ENCODE results near the gene NOX1.

Gene NOX1

GRCh38 chrX:100831219-100831946 is 42.8 kb downstream of the NOX1 start:
- no peak overlapping the region for H2AK5ac ChIP-seq (ENCODE audit: low read length)
- H3K4me1 ChIP-seq (ENCODE audit: control insufficient read depth in 1 of 2, insufficient read depth in 2 of 2, low read length in 2 of 2): no peaks in the 10 kb centered on the region
- no peak overlapping the region for H4K8ac ChIP-seq (ENCODE audit: low read depth, low read length)
- no peaks in the 10 kb centered on the region for H3K79me2 ChIP-seq (ENCODE audit: control insufficient read depth, insufficient read depth, low read length, poor library complexity)
- no peak overlapping the region for H2BK120ac ChIP-seq (ENCODE audit: insufficient read depth, low read length, poor library complexity)
- no peaks in the 10 kb centered on the region for H3K9me3 ChIP-seq (ENCODE audit: insufficient read depth, low read depth, low read length)
- H2BK5ac ChIP-seq (ENCODE audit: low read depth, low read length, poor library complexity): no peak overlapping the region
- H4K12ac ChIP-seq (ENCODE audit: low read depth, low read length): no peak overlapping the region
- no peak overlapping the region for H2AFZ ChIP-seq (ENCODE audit: insufficient read depth, low read length, poor library complexity)
- H3K4ac ChIP-seq (ENCODE audit: low read depth, low read length): no peak overlapping the region
- H3K27ac ChIP-seq (ENCODE audit: low read depth, low read length): no peak overlapping the region
- H3K9ac ChIP-seq (ENCODE audit: low read length): no peak overlapping the region
- DNase-seq: no peak
- H3K79me1 ChIP-seq (ENCODE audit: low read length): no peaks in the 10 kb centered on the region
- H3K4me3 ChIP-seq (ENCODE audit: low read depth, low read length): no peak overlapping the region
- no peak overlapping the region for H3K14ac ChIP-seq (ENCODE audit: low read length)
- no peak overlapping the region for H3K23ac ChIP-seq (ENCODE audit: low read length)
- H3K27me3 ChIP-seq (ENCODE audit: insufficient read depth, low read length): no peaks in the 10 kb centered on the region
- no CpG with 5 or more reads among the region's 9 CpGs for WGBS (ENCODE audit: extremely low coverage, insufficient coverage, insufficient read length)
- H3K18ac ChIP-seq (ENCODE audit: low read length): no peak overlapping the region
- no peak overlapping the region for H3K4me2 ChIP-seq (ENCODE audit: low read length)
- peaks cover 12 to 17% of the 10 kb centered on the region in 2 experiments for H3K36me3 ChIP-seq (ENCODE audit: control insufficient read depth in 1 of 2, insufficient read depth in 2 of 2, low read length in 2 of 2)
- no peak overlapping the region for H2BK12ac ChIP-seq (ENCODE audit: low read length)
- H4K91ac ChIP-seq (ENCODE audit: low read depth, low read length): no peak overlapping the region

GRCh38 chrX:100830547-100830946 is 43.6 kb downstream of the NOX1 start:
- no peak overlapping the region for H3K4me2 ChIP-seq (ENCODE audit: low read length)
- H3K4me3 ChIP-seq (ENCODE audit: low read depth, low read length): no peak overlapping the region
- H3K14ac ChIP-seq (ENCODE audit: low read length): no peak overlapping the region
- no peak overlapping the region for H4K12ac ChIP-seq (ENCODE audit: low read depth, low read length)
- H2BK5ac ChIP-seq (ENCODE audit: low read depth, low read length, poor library complexity): no peak overlapping the region
- no peak overlapping the region for H3K9ac ChIP-seq (ENCODE audit: low read length)
- H3K79me2 ChIP-seq (ENCODE audit: control insufficient read depth, insufficient read depth, low read length, poor library complexity): no peaks in the 10 kb centered on the region
- H4K8ac ChIP-seq (ENCODE audit: low read depth, low read length): no peak overlapping the region
- no peak overlapping the region for H2BK12ac ChIP-seq (ENCODE audit: low read length)
- H3K18ac ChIP-seq (ENCODE audit: low read length): no peak overlapping the region
- peaks cover 12 to 17% of the 10 kb centered on the region in 2 experiments for H3K36me3 ChIP-seq (ENCODE audit: control insufficient read depth in 1 of 2, insufficient read depth in 2 of 2, low read length in 2 of 2)
- no peaks in the 10 kb centered on the region for H3K79me1 ChIP-seq (ENCODE audit: low read length)
- WGBS (ENCODE audit: extremely low coverage, insufficient coverage, insufficient read length): no CpG with 5 or more reads among the region's 9 CpGs
- H4K91ac ChIP-seq (ENCODE audit: low read depth, low read length): no peak overlapping the region
- no peak overlapping the region for H3K23ac ChIP-seq (ENCODE audit: low read length)
- no peaks in the 10 kb centered on the region for H3K9me3 ChIP-seq (ENCODE audit: insufficient read depth, low read depth, low read length)
- no peak overlapping the region for H2AFZ ChIP-seq (ENCODE audit: insufficient read depth, low read length, poor library complexity)
- H3K4ac ChIP-seq (ENCODE audit: low read depth, low read length): no peak overlapping the region
- no peak overlapping the region for H2BK120ac ChIP-seq (ENCODE audit: insufficient read depth, low read length, poor library complexity)
- no peaks in the 10 kb centered on the region for H3K4me1 ChIP-seq (ENCODE audit: control insufficient read depth in 1 of 2, insufficient read depth in 2 of 2, low read length in 2 of 2)
- no peak overlapping the region for H2AK5ac ChIP-seq (ENCODE audit: low read length)
- no peak overlapping the region for H3K27ac ChIP-seq (ENCODE audit: low read depth, low read length)
- DNase-seq: no peak
- no peaks in the 10 kb centered on the region for H3K27me3 ChIP-seq (ENCODE audit: insufficient read depth, low read length)

- DNase-seq: no peak
- Histone ChIP-seq H3K4me1 (ENCODE audit: control insufficient read depth in 1 of 2, insufficient read depth in 2 of 2, low read length in 2 of 2) (no peaks in the 10 kb centered on the region), H3K18ac (ENCODE audit: low read length) (no peak overlapping the region), H2AK5ac (ENCODE audit: low read length) (no peak overlapping the region), H3K4ac (ENCODE audit: low read depth, low read length) (no peak overlapping the region), H3K27ac (ENCODE audit: low read depth, low read length) (no peak overlapping the region), H3K4me3 (ENCODE audit: low read depth, low read length) (no peak overlapping the region), H2BK5ac (ENCODE audit: low read depth, low read length, poor library complexity) (no peak overlapping the region), H3K14ac (ENCODE audit: low read length) (no peak overlapping the region), H2BK12ac (ENCODE audit: low read length) (no peak overlapping the region), H3K9me3 (ENCODE audit: insufficient read depth, low read depth, low read length) (no peaks in the 10 kb centered on the region), H3K27me3 (ENCODE audit: insufficient read depth, low read length) (no peaks in the 10 kb centered on the region), H3K79me2 (ENCODE audit: control insufficient read depth, insufficient read depth, low read length, poor library complexity) (no peaks in the 10 kb centered on the region), H4K91ac (ENCODE audit: low read depth, low read length) (no peak overlapping the region), H3K23ac (ENCODE audit: low read length) (no peak overlapping the region), H2AFZ (ENCODE audit: insufficient read depth, low read length, poor library complexity) (no peak overlapping the region), H4K12ac (ENCODE audit: low read depth, low read length) (no peak overlapping the region), H3K79me1 (ENCODE audit: low read length) (no peaks in the 10 kb centered on the region), H2BK120ac (ENCODE audit: insufficient read depth, low read length, poor library complexity) (no peak overlapping the region), H3K9ac (ENCODE audit: low read length) (no peak overlapping the region), H4K8ac (ENCODE audit: low read depth, low read length) (no peak overlapping the region), H3K36me3 (ENCODE audit: control insufficient read depth in 1 of 2, insufficient read depth in 2 of 2, low read length in 2 of 2) (peaks cover 11 to 17% of the 10 kb centered on the region in 2 experiments), H3K4me2 (ENCODE audit: low read length) (no peak overlapping the region)
- no CpG with 5 or more reads among the region's 5 CpGs for WGBS (ENCODE audit: extremely low coverage, insufficient coverage, insufficient read length)
These were observed 44.0 kb downstream of the NOX1 start for GRCh38 chrX:100830143-100830542.

GRCh38 chrX:100829730-100830129 is 44.4 kb downstream of the NOX1 start:
- no CpG with 5 or more reads among the region's 2 CpGs for WGBS (ENCODE audit: extremely low coverage, insufficient coverage, insufficient read length)

More at GRCh38 chrX:100829730-100830129, 44.4 kb downstream of the NOX1 start:
- Histone ChIP-seq H3K4me1 (ENCODE audit: control insufficient read depth in 1 of 2, insufficient read depth in 2 of 2, low read length in 2 of 2) (no peaks in the 10 kb centered on the region), H3K23ac (ENCODE audit: low read length) (no peak overlapping the region), H2BK12ac (ENCODE audit: low read length) (no peak overlapping the region), H2BK5ac (ENCODE audit: low read depth, low read length, poor library complexity) (no peak overlapping the region), H3K79me1 (ENCODE audit: low read length) (no peaks in the 10 kb centered on the region), H3K4me2 (ENCODE audit: low read length) (no peak overlapping the region), H3K36me3 (ENCODE audit: control insufficient read depth in 1 of 2, insufficient read depth in 2 of 2, low read length in 2 of 2) (peaks cover 9 to 17% of the 10 kb centered on the region in 2 experiments), H3K18ac (ENCODE audit: low read length) (no peak overlapping the region), H4K12ac (ENCODE audit: low read depth, low read length) (no peak overlapping the region), H3K27ac (ENCODE audit: low read depth, low read length) (no peak overlapping the region), H3K14ac (ENCODE audit: low read length) (no peak overlapping the region), H2AFZ (ENCODE audit: insufficient read depth, low read length, poor library complexity) (no peak overlapping the region), H2BK120ac (ENCODE audit: insufficient read depth, low read length, poor library complexity) (no peak overlapping the region), H3K27me3 (ENCODE audit: insufficient read depth, low read length) (no peaks in the 10 kb centered on the region), H3K9me3 (ENCODE audit: insufficient read depth, low read depth, low read length) (no peaks in the 10 kb centered on the region), H4K8ac (ENCODE audit: low read depth, low read length) (no peak overlapping the region), H3K9ac (ENCODE audit: low read length) (no peak overlapping the region), H4K91ac (ENCODE audit: low read depth, low read length) (no peak overlapping the region), H3K4ac (ENCODE audit: low read depth, low read length) (no peak overlapping the region), H2AK5ac (ENCODE audit: low read length) (no peak overlapping the region), H3K4me3 (ENCODE audit: low read depth, low read length) (no peak overlapping the region), H3K79me2 (ENCODE audit: control insufficient read depth, insufficient read depth, low read length, poor library complexity) (no peaks in the 10 kb centered on the region)
- DNase-seq: peak in 1 of 2 donors; percentile 21

Measured in trophoblast cell (in vitro differentiated cells and primary cell).